Right lobe of liver (tissue), 6 donors: ENCODE results near the gene PAPOLB. TPM values are rescaled to one million over a fixed set of nuclear protein-coding genes. Genes with fewer than 3 reads are reported as not detected.

ENCODE experiments used
- ATAC-seq, 4 donors: fragments of 200-7000 bp; cut with Tn5 transposase; one replicate each; pipeline ENCODE4 v1.9.1; 2020; ENCODE audit warnings: mild to moderate bottlenecking in 4 of 4, moderate library complexity in 4 of 4
- DNase-seq, 3 donors: peaks; one replicate each; pipeline ENCODE4 v3.0.0-alpha.2; 2020
- H3K27ac ChIP-seq, 3 donors: fragments of 200-600 bp; one replicate each; pipeline ENCODE4 v1.8.0; 2022
- H3K27me3 ChIP-seq, 2 donors: fragments of 200-600 bp; one replicate each; pipeline ENCODE4 v1.8.0; 2022
- H3K36me3 ChIP-seq, 4 donors: fragments of 200-600 bp; sonication (generic) in 1 of 4; one replicate each; pipeline versions ENCODE4 v1.5.1 to v1.8.0; 2017 to 2022; ENCODE audit warnings: control low read depth in 1 of 4
- H3K4me1 ChIP-seq, 4 donors: fragments of 200-600 bp; sonication (generic) in 1 of 4; one replicate each; pipeline versions ENCODE4 v1.5.1 to v1.8.0; 2017 to 2022; ENCODE audit warnings: control low read depth in 1 of 4
- H3K4me3 ChIP-seq, 3 donors: fragments of 200-600 bp; one replicate each; pipeline ENCODE4 v1.8.0; 2022
- H3K9me3 ChIP-seq, 4 donors: fragments of 200-600 bp; sonication (generic) in 1 of 4; one replicate each; pipeline versions ENCODE4 v1.5.1 to v1.8.0; 2017 to 2022; ENCODE audit warnings: control low read depth in 1 of 4
- POLR2A ChIP-seq: fragments of 450-650 bp; IDR thresholded peaks from one replicate; pipeline ENCODE4 v1.6.1; 2017; ENCODE audit warnings: antibody characterized with exemption, mild to moderate bottlenecking
- WGBS: methylation state at CpG from one replicate; pipeline ENCODE4 v1.1.6; 2018; ENCODE audit warnings: low coverage, low lambda C conversion rate; ENCODE audit not compliant: insufficient coverage; ENCODE audit errors: missing lambda C conversion rate; 5-methylcytosine and 5-hydroxymethylcytosine counted together
- intact Hi-C, 2 donors: fragments of 100-400 bp; cut with DNase I; formaldehyde crosslinking; loops; one replicate each; pipeline versions ENCODE4 v1.11.2 to v1.14.1; 2022
- long read RNA-seq: library from polyadenylated mRNA; unstranded; transcript quantifications from one replicate; pipeline ENCODE4 v2.0.0, GENCODE V29; 2019
- total RNA-seq, 6 experiments: library from RNA; depleted of rRNA in 2 of 6; stranded (reverse); fragments of >200 nt in 2 of 6; fragmentation: NEBNext Ultra II Directional in 3 of 6; extraction: Animal tissue kit (Norgen Biotek cat#: 25700) in 3 of 6; gene quantifications; one replicate each; pipeline versions ENCODE4 v1.1.0 to v1.2.4, GENCODE V29; 2016 to 2023
- TF ChIP-seq, protein P1 (sequence below), 4 donors: fragments of 200-600 bp in 3 of 4; fragments of 450-650 bp in 1 of 4; IDR thresholded peaks; one replicate each; pipeline versions ENCODE4 v1.5.1 to v1.8.0; 2016 to 2022; ENCODE audit warnings: antibody characterized with exemption in 4 of 4, mild to moderate bottlenecking in 2 of 4
- donor health status: DM: no; HTN: yes; CAD: no.
- donor health status: DM: no; HTN: no; CAD: no.
- donor health status: DM: no; HTN: no; CAD: no.
- donor health status: DM: no; HTN: yes; CAD: no.
- donor health status: DM: no; HTN: yes; CAD: no.

PAPOLB gene
- total RNA-seq: not detected
- long read RNA-seq: 0 reads

GRCh38 chr7:4861673-4862072 is at the start of gene PAPOLB:
PAPOLB (minus strand) TSS chr7:4862030; CDS start chr7:4861810, 220 bp downstream.
- Histone ChIP-seq H3K4me3 (peak within 1 kb of the TSS in 1 of 3 donors; percentile 31), H3K27ac (no peak within 1 kb of the TSS), H3K27me3 (no peaks in the 10 kb centered on the region), H3K36me3 (no peaks in the 10 kb centered on the region), H3K9me3 (no peaks in the 10 kb centered on the region), H3K4me1 (no peaks in the 10 kb centered on the region)
- TF ChIP-seq POLR2A: no peak
- TF ChIP-seq, protein P1, sequence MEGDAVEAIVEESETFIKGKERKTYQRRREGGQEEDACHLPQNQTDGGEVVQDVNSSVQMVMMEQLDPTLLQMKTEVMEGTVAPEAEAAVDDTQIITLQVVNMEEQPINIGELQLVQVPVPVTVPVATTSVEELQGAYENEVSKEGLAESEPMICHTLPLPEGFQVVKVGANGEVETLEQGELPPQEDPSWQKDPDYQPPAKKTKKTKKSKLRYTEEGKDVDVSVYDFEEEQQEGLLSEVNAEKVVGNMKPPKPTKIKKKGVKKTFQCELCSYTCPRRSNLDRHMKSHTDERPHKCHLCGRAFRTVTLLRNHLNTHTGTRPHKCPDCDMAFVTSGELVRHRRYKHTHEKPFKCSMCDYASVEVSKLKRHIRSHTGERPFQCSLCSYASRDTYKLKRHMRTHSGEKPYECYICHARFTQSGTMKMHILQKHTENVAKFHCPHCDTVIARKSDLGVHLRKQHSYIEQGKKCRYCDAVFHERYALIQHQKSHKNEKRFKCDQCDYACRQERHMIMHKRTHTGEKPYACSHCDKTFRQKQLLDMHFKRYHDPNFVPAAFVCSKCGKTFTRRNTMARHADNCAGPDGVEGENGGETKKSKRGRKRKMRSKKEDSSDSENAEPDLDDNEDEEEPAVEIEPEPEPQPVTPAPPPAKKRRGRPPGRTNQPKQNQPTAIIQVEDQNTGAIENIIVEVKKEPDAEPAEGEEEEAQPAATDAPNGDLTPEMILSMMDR (IDR thresholded peaks at IDR 0.05): no peak
- intact Hi-C loops: no loop called here
- DNase-seq (no peak), ATAC-seq (no peak)
- WGBS: 11% methylated on average over 21 of the region's 46 CpGs

GRCh38 chr7:4911111-4911828 is 49.4 kb upstream of the PAPOLB start:
- 77% methylated on average over 15 of the region's 20 CpGs for WGBS
- Histone ChIP-seq H3K36me3 (no peaks in the 10 kb centered on the region), H3K4me1 (peaks cover 0 to 4% (median 0%) of the 10 kb centered on the region in 4 donors), H3K27me3 (no peaks in the 10 kb centered on the region), H3K9me3 (no peaks in the 10 kb centered on the region), H3K4me3 (no peak overlapping the region), H3K27ac (no peak overlapping the region)
- intact Hi-C loops: no loop called here
- TF ChIP-seq, protein P1 (IDR thresholded peaks at IDR 0.05): no peak
- no peak for TF ChIP-seq POLR2A
- DNase-seq: no peak
- no peak for ATAC-seq

DNA sequence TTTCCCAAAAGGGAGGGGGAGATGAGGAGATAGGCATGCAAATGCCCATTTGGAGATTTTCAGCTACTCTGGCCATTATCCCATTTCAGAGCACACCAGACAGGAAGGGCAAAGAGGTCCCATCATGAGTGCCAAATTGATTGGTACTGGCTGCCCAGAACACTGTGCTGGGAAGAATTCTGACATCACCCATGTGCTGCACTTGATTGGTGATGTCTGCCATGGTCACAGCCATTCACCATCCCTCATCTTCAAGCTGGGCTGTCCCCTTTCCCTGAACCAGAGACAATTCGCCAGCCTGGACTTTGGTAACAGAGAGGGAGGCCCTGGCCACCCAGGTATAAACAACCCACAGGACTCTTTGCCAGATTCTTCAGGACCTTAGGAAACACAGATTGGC is 44.9 kb upstream of the PAPOLB start:
- WGBS: 14% methylated on average over 1 of the region's 1 CpG
- H3K4me3 ChIP-seq: no peak overlapping the region
- no peaks in the 10 kb centered on the region for H3K4me1 ChIP-seq
- intact Hi-C loops: no loop called here
- TF ChIP-seq POLR2A: no peak
- TF ChIP-seq, protein P1 (IDR thresholded peaks at IDR 0.05): no peak
- no peaks in the 10 kb centered on the region for H3K27me3 ChIP-seq
- H3K9me3 ChIP-seq: no peaks in the 10 kb centered on the region
- no peak overlapping the region for H3K27ac ChIP-seq
- ATAC-seq (no peak), DNase-seq (no peak)
- H3K36me3 ChIP-seq: no peaks in the 10 kb centered on the region

- H3K9me3 ChIP-seq: no peaks in the 10 kb centered on the region
- intact Hi-C loops: no loop called here
- ATAC-seq: no peak
- H3K4me1 ChIP-seq: no peaks in the 10 kb centered on the region
- TF ChIP-seq POLR2A: no peak
- TF ChIP-seq, protein P1 (IDR thresholded peaks at IDR 0.05): no peak
- no peaks in the 10 kb centered on the region for H3K27me3 ChIP-seq
- no peak for DNase-seq
- WGBS: 71% methylated on average over 1 of the region's 1 CpG
- H3K36me3 ChIP-seq: no peaks in the 10 kb centered on the region
- H3K27ac ChIP-seq: no peak overlapping the region
- no peak overlapping the region for H3K4me3 ChIP-seq
Observed at GRCh38 chr7:4905171-4905570, 43.3 kb upstream of the PAPOLB start.
